ENCODE results near the gene HGF.

The HGF gene

GRCh38 chr7:81754918-81755696, 14.7 kb downstream of the HGF start:
- no peaks in the 10 kb centered on the region for H3K4me1 ChIP-seq (ENCODE audit: control insufficient read depth in 5 of 5, insufficient read depth in 5 of 5, low read length in 5 of 5)
- H3K27ac ChIP-seq (ENCODE audit: low read depth, low read length) = no peak overlapping the region
- H3K4me3 ChIP-seq (ENCODE audit: low read depth in 1 of 5, low read length in 5 of 5) = no peak overlapping the region
- H3K27me3 ChIP-seq (ENCODE audit: control insufficient read depth in 5 of 5, insufficient read depth in 4 of 5, low read length in 5 of 5) = no peaks in the 10 kb centered on the region
- no peak overlapping the region for H3K9ac ChIP-seq (ENCODE audit: low read length in 5 of 5)
- no peaks in the 10 kb centered on the region for H3K9me3 ChIP-seq (ENCODE audit: control insufficient read depth in 5 of 5, low read length in 5 of 5)
- H3K36me3 ChIP-seq (ENCODE audit: control insufficient read depth in 5 of 5, insufficient read depth in 5 of 5, low read length in 5 of 5) = peaks cover 0 to 17% (median 3%) of the 10 kb centered on the region in 5 donors

GRCh38 chr7:81753392-81753791, 16.5 kb downstream of the HGF start:
- H3K9me3 ChIP-seq (ENCODE audit: control insufficient read depth in 5 of 5, low read length in 5 of 5) = no peaks in the 10 kb centered on the region
- no peak overlapping the region for H3K27ac ChIP-seq (ENCODE audit: low read depth, low read length)
- H3K36me3 ChIP-seq (ENCODE audit: control insufficient read depth in 5 of 5, insufficient read depth in 5 of 5, low read length in 5 of 5) = peaks cover 0 to 17% (median 3%) of the 10 kb centered on the region in 5 donors
- no peak overlapping the region for H3K9ac ChIP-seq (ENCODE audit: low read length in 5 of 5)
- no peaks in the 10 kb centered on the region for H3K4me1 ChIP-seq (ENCODE audit: control insufficient read depth in 5 of 5, insufficient read depth in 5 of 5, low read length in 5 of 5)
- no peaks in the 10 kb centered on the region for H3K27me3 ChIP-seq (ENCODE audit: control insufficient read depth in 5 of 5, insufficient read depth in 4 of 5, low read length in 5 of 5)
- no peak overlapping the region for H3K4me3 ChIP-seq (ENCODE audit: low read depth in 1 of 5, low read length in 5 of 5)

GRCh38 chr7:81752318-81752714, 17.5 kb downstream of the HGF start:
- Histone ChIP-seq H3K36me3 (ENCODE audit: control insufficient read depth in 5 of 5, insufficient read depth in 5 of 5, low read length in 5 of 5) (peaks cover 0 to 14% (median 3%) of the 10 kb centered on the region in 5 donors), H3K4me3 (ENCODE audit: low read depth in 1 of 5, low read length in 5 of 5) (no peak overlapping the region), H3K4me1 (ENCODE audit: control insufficient read depth in 5 of 5, insufficient read depth in 5 of 5, low read length in 5 of 5) (no peaks in the 10 kb centered on the region), H3K9ac (ENCODE audit: low read length in 5 of 5) (no peak overlapping the region), H3K27ac (ENCODE audit: low read depth, low read length) (no peak overlapping the region), H3K9me3 (ENCODE audit: control insufficient read depth in 5 of 5, low read length in 5 of 5) (no peaks in the 10 kb centered on the region), H3K27me3 (ENCODE audit: control insufficient read depth in 5 of 5, insufficient read depth in 4 of 5, low read length in 5 of 5) (no peaks in the 10 kb centered on the region)

- H3K36me3 ChIP-seq (ENCODE audit: control insufficient read depth in 5 of 5, insufficient read depth in 5 of 5, low read length in 5 of 5) = peaks cover 0 to 12% (median 3%) of the 10 kb centered on the region in 5 donors
- H3K4me1 ChIP-seq (ENCODE audit: control insufficient read depth in 5 of 5, insufficient read depth in 5 of 5, low read length in 5 of 5) = no peaks in the 10 kb centered on the region
- no peak overlapping the region for H3K9ac ChIP-seq (ENCODE audit: low read length in 5 of 5)
- no peaks in the 10 kb centered on the region for H3K27me3 ChIP-seq (ENCODE audit: control insufficient read depth in 5 of 5, insufficient read depth in 4 of 5, low read length in 5 of 5)
- H3K9me3 ChIP-seq (ENCODE audit: control insufficient read depth in 5 of 5, low read length in 5 of 5) = no peaks in the 10 kb centered on the region
- no peak overlapping the region for H3K4me3 ChIP-seq (ENCODE audit: low read depth in 1 of 5, low read length in 5 of 5)
- no peak overlapping the region for H3K27ac ChIP-seq (ENCODE audit: low read depth, low read length)
Measured at GRCh38 chr7:81751619-81752317, 18.1 kb downstream of the HGF start.

GRCh38 chr7:81745637-81746036, 24.2 kb downstream of the HGF start:
- Histone ChIP-seq H3K36me3 (ENCODE audit: control insufficient read depth in 5 of 5, insufficient read depth in 5 of 5, low read length in 5 of 5) (peaks cover 0 to 4% (median 3%) of the 10 kb centered on the region in 5 donors), H3K9me3 (ENCODE audit: control insufficient read depth in 5 of 5, low read length in 5 of 5) (peaks cover 0 to 1% (median 0%) of the 10 kb centered on the region in 5 donors), H3K27ac (ENCODE audit: low read depth, low read length) (no peak overlapping the region), H3K4me3 (ENCODE audit: low read depth in 1 of 5, low read length in 5 of 5) (no peak overlapping the region), H3K4me1 (ENCODE audit: control insufficient read depth in 5 of 5, insufficient read depth in 5 of 5, low read length in 5 of 5) (no peaks in the 10 kb centered on the region), H3K9ac (ENCODE audit: low read length in 5 of 5) (no peak overlapping the region), H3K27me3 (ENCODE audit: control insufficient read depth in 5 of 5, insufficient read depth in 4 of 5, low read length in 5 of 5) (no peaks in the 10 kb centered on the region)

GRCh38 chr7:81744389-81744788, 25.5 kb downstream of the HGF start:
- Histone ChIP-seq H3K4me1 (ENCODE audit: control insufficient read depth in 5 of 5, insufficient read depth in 5 of 5, low read length in 5 of 5) (no peaks in the 10 kb centered on the region), H3K4me3 (ENCODE audit: low read depth in 1 of 5, low read length in 5 of 5) (no peak overlapping the region), H3K9ac (ENCODE audit: low read length in 5 of 5) (no peak overlapping the region), H3K36me3 (ENCODE audit: control insufficient read depth in 5 of 5, insufficient read depth in 5 of 5, low read length in 5 of 5) (peaks cover 0 to 4% (median 3%) of the 10 kb centered on the region in 5 donors), H3K9me3 (ENCODE audit: control insufficient read depth in 5 of 5, low read length in 5 of 5) (peaks cover 0 to 4% (median 0%) of the 10 kb centered on the region in 5 donors), H3K27me3 (ENCODE audit: control insufficient read depth in 5 of 5, insufficient read depth in 4 of 5, low read length in 5 of 5) (no peaks in the 10 kb centered on the region), H3K27ac (ENCODE audit: low read depth, low read length) (no peak overlapping the region)

- Histone ChIP-seq H3K27ac (ENCODE audit: low read depth, low read length) (no peak overlapping the region), H3K4me1 (ENCODE audit: control insufficient read depth in 5 of 5, insufficient read depth in 5 of 5, low read length in 5 of 5) (no peaks in the 10 kb centered on the region), H3K36me3 (ENCODE audit: control insufficient read depth in 5 of 5, insufficient read depth in 5 of 5, low read length in 5 of 5) (peaks cover 0 to 4% (median 3%) of the 10 kb centered on the region in 5 donors), H3K9ac (ENCODE audit: low read length in 5 of 5) (no peak overlapping the region), H3K4me3 (ENCODE audit: low read depth in 1 of 5, low read length in 5 of 5) (no peak overlapping the region), H3K27me3 (ENCODE audit: control insufficient read depth in 5 of 5, insufficient read depth in 4 of 5, low read length in 5 of 5) (no peaks in the 10 kb centered on the region), H3K9me3 (ENCODE audit: control insufficient read depth in 5 of 5, low read length in 5 of 5) (peaks cover 0 to 4% (median 0%) of the 10 kb centered on the region in 5 donors)
Measured at GRCh38 chr7:81743665-81744064, 26.2 kb downstream of the HGF start.

- Histone ChIP-seq H3K4me3 (ENCODE audit: low read depth in 1 of 5, low read length in 5 of 5) (no peak overlapping the region), H3K9ac (ENCODE audit: low read length in 5 of 5) (no peak overlapping the region), H3K27ac (ENCODE audit: low read depth, low read length) (no peak overlapping the region), H3K4me1 (ENCODE audit: control insufficient read depth in 5 of 5, insufficient read depth in 5 of 5, low read length in 5 of 5) (no peaks in the 10 kb centered on the region), H3K9me3 (ENCODE audit: control insufficient read depth in 5 of 5, low read length in 5 of 5) (peaks cover 0 to 4% (median 0%) of the 10 kb centered on the region in 5 donors), H3K27me3 (ENCODE audit: control insufficient read depth in 5 of 5, insufficient read depth in 4 of 5, low read length in 5 of 5) (no peaks in the 10 kb centered on the region), H3K36me3 (ENCODE audit: control insufficient read depth in 5 of 5, insufficient read depth in 5 of 5, low read length in 5 of 5) (peaks cover 0 to 4% (median 3%) of the 10 kb centered on the region in 5 donors)
Measured at GRCh38 chr7:81743201-81743600, 26.6 kb downstream of the HGF start.

- H3K36me3 ChIP-seq (ENCODE audit: control insufficient read depth in 5 of 5, insufficient read depth in 5 of 5, low read length in 5 of 5) = peaks cover 0 to 4% (median 3%) of the 10 kb centered on the region in 5 donors
- H3K4me3 ChIP-seq (ENCODE audit: low read depth in 1 of 5, low read length in 5 of 5) = no peak overlapping the region
- no peaks in the 10 kb centered on the region for H3K27me3 ChIP-seq (ENCODE audit: control insufficient read depth in 5 of 5, insufficient read depth in 4 of 5, low read length in 5 of 5)
- no peaks in the 10 kb centered on the region for H3K4me1 ChIP-seq (ENCODE audit: control insufficient read depth in 5 of 5, insufficient read depth in 5 of 5, low read length in 5 of 5)
- peaks cover 0 to 4% (median 0%) of the 10 kb centered on the region in 5 donors for H3K9me3 ChIP-seq (ENCODE audit: control insufficient read depth in 5 of 5, low read length in 5 of 5)
- no peak overlapping the region for H3K27ac ChIP-seq (ENCODE audit: low read depth, low read length)
- no peak overlapping the region for H3K9ac ChIP-seq (ENCODE audit: low read length in 5 of 5)
Measured at GRCh38 chr7:81740403-81740802, 29.4 kb downstream of the HGF start.

- H3K9me3 ChIP-seq (ENCODE audit: control insufficient read depth in 5 of 5, low read length in 5 of 5) = peaks cover 0 to 4% (median 0%) of the 10 kb centered on the region in 5 donors
- H3K4me1 ChIP-seq (ENCODE audit: control insufficient read depth in 5 of 5, insufficient read depth in 5 of 5, low read length in 5 of 5) = no peaks in the 10 kb centered on the region
- no peak overlapping the region for H3K4me3 ChIP-seq (ENCODE audit: low read depth in 1 of 5, low read length in 5 of 5)
- H3K27me3 ChIP-seq (ENCODE audit: control insufficient read depth in 5 of 5, insufficient read depth in 4 of 5, low read length in 5 of 5) = no peaks in the 10 kb centered on the region
- no peaks in the 10 kb centered on the region for H3K36me3 ChIP-seq (ENCODE audit: control insufficient read depth in 5 of 5, insufficient read depth in 5 of 5, low read length in 5 of 5)
- no peak overlapping the region for H3K9ac ChIP-seq (ENCODE audit: low read length in 5 of 5)
- no peak overlapping the region for H3K27ac ChIP-seq (ENCODE audit: low read depth, low read length)
Measured at GRCh38 chr7:81736091-81736490, 33.8 kb downstream of the HGF start.

All from subcutaneous abdominal adipose tissue (tissue), 5 donors.